GM23338 (cell line): ENCODE data around the gene TCF12. TPM values are rescaled to one million over a fixed set of nuclear protein-coding genes. Genes with fewer than 3 reads are reported as not detected.

Experiments used
- ATAC-seq: fragments of 200-7000 bp; cut with Tn5 transposase; 3 replicates; pipeline ENCODE4 v1.9.1; 2020
- DNase-seq: peaks from one replicate; pipeline ENCODE4 v3.0.0-alpha.2; 2015; ENCODE audit warnings: low spot score
- H2AFZ ChIP-seq: fragments of 200-600 bp; sonication (generic); 2 replicates; pipeline ENCODE4 v1.8.0; 2016; ENCODE audit warnings: antibody characterized with exemption, mild to moderate bottlenecking, moderate library complexity
- H3F3A ChIP-seq: fragments of 200-600 bp; sonication (generic); replicated peaks from 2 replicates; pipeline ENCODE4 v1.8.0; 2017; ENCODE audit warnings: antibody characterized with exemption, mixed run types, low read depth
- H3K27ac ChIP-seq: fragments of 200-600 bp; sonication (generic); 2 replicates; pipeline ENCODE4 v1.6.1; 2016; ENCODE audit warnings: low read depth
- H3K27me3 ChIP-seq: fragments of 200-600 bp; sonication (generic); 2 replicates; pipeline ENCODE4 v1.8.0; 2016; ENCODE audit warnings: mild to moderate bottlenecking, mixed run types, moderate library complexity; ENCODE audit not compliant: insufficient read depth
- H3K36me3 ChIP-seq: fragments of 200-600 bp; sonication (generic); 2 replicates; pipeline ENCODE4 v1.8.0; 2016; ENCODE audit warnings: mild to moderate bottlenecking; ENCODE audit not compliant: insufficient read depth
- H3K4me1 ChIP-seq: fragments of 200-600 bp; sonication (generic); 2 replicates; pipeline ENCODE4 v1.8.0; 2016; ENCODE audit warnings: mild to moderate bottlenecking, moderate library complexity; ENCODE audit not compliant: insufficient read depth
- H3K4me2 ChIP-seq: fragments of 200-600 bp; sonication (generic); 2 replicates; pipeline ENCODE4 v1.7.1; 2017; ENCODE audit warnings: mixed run types
- H3K4me3 ChIP-seq: fragments of 200-600 bp; sonication (generic); 2 replicates; pipeline ENCODE4 v1.6.1; 2016; ENCODE audit warnings: mixed run types
- H3K79me2 ChIP-seq: fragments of 200-600 bp; sonication (generic); replicated peaks from 2 replicates; pipeline ENCODE4 v1.8.0; 2017; ENCODE audit warnings: mild to moderate bottlenecking; ENCODE audit not compliant: insufficient read depth
- H3K9me2 ChIP-seq: fragments of 200-600 bp; sonication (generic); 2 replicates; pipeline ENCODE4 v1.8.0; 2017; ENCODE audit not compliant: insufficient read depth
- H4K20me1 ChIP-seq: fragments of 200-600 bp; sonication (generic); replicated peaks from 2 replicates; pipeline ENCODE4 v1.8.0; 2017; ENCODE audit warnings: mild to moderate bottlenecking; ENCODE audit not compliant: insufficient read depth
- H3K27ac Mint-ChIP-seq: 2 replicates; pipeline ENCODE4 v1.8.0; 2020; ENCODE audit warnings: inconsistent platforms, mild to moderate bottlenecking, moderate library complexity, mixed read lengths
- H3K27me3 Mint-ChIP-seq: 3 replicates; pipeline ENCODE4 v1.8.0; 2022; ENCODE audit warnings: low read depth, mild to moderate bottlenecking, moderate library complexity, mixed read lengths, inconsistent platforms; ENCODE audit not compliant: insufficient read depth, poor library complexity
- H3K36me3 Mint-ChIP-seq: 3 replicates; pipeline ENCODE4 v1.8.0; 2021; ENCODE audit warnings: low read depth, mild to moderate bottlenecking, inconsistent platforms, moderate library complexity, mixed read lengths
- H3K4me1 Mint-ChIP-seq: 3 replicates; pipeline ENCODE4 v1.8.0; 2020; ENCODE audit warnings: mild to moderate bottlenecking, inconsistent platforms, mixed read lengths
- H3K4me3 Mint-ChIP-seq: 3 replicates; pipeline ENCODE4 v1.8.0; 2021; ENCODE audit warnings: moderate library complexity, mild to moderate bottlenecking, inconsistent platforms, mixed read lengths
- H3K9me3 Mint-ChIP-seq: 3 replicates; pipeline ENCODE4 v1.8.0; 2020; ENCODE audit warnings: moderate library complexity, mild to moderate bottlenecking, inconsistent platforms, mixed read lengths
- CREB1 ChIP-seq: fragments of 250-450 bp; sonication (Bioruptor Pico); IDR thresholded peaks from 2 replicates; pipeline ENCODE4 v1.5.0; 2020; ENCODE audit warnings: low read depth, mild to moderate bottlenecking, moderate library complexity
- ETS1 ChIP-seq: IDR thresholded peaks from 2 replicates; pipeline ENCODE4 v1.6.1; 2016; ENCODE audit warnings: antibody characterized with exemption
- EZH2 ChIP-seq: fragments of 200-600 bp; sonication (generic); IDR thresholded peaks from one replicate; pipeline ENCODE4 v1.8.0; 2017; ENCODE audit warnings: antibody characterized with exemption, mild to moderate bottlenecking, low read depth; ENCODE audit not compliant: unreplicated experiment
- EZH2phosphoT487 ChIP-seq: fragments of 200-600 bp; sonication (generic); IDR thresholded peaks from one replicate; pipeline ENCODE4 v1.8.1; 2018; ENCODE audit warnings: antibody characterized with exemption; ENCODE audit not compliant: unreplicated experiment
- JUNB ChIP-seq: IDR thresholded peaks from one replicate; pipeline ENCODE4 v1.6.1; 2016; ENCODE audit warnings: antibody characterized with exemption; ENCODE audit not compliant: unreplicated experiment
- NANOG ChIP-seq: IDR thresholded peaks from 2 replicates; pipeline ENCODE4 v1.6.1; 2016; ENCODE audit warnings: antibody characterized with exemption, borderline replicate concordance
- POLR2AphosphoS5 ChIP-seq: IDR thresholded peaks from 2 replicates; pipeline ENCODE4 v1.6.1; 2016; ENCODE audit warnings: antibody characterized with exemption, low read depth
- STAT1 ChIP-seq: IDR thresholded peaks from one replicate; pipeline ENCODE4 v1.6.1; 2016; ENCODE audit warnings: antibody characterized with exemption; ENCODE audit not compliant: unreplicated experiment
- ZNF114 ChIP-seq: fragments of 250-450 bp; sonication (Bioruptor Pico); IDR thresholded peaks from 2 replicates; pipeline ENCODE4 v1.5.0; 2020; ENCODE audit warnings: mild to moderate bottlenecking, moderate library complexity
- polyA plus RNA-seq: library from polyadenylated mRNA; unstranded; fragments of >200 nt; fragmentation: Nextera tagmentation; extraction: Ambion mirVana; gene quantifications from 2 replicates; pipeline ENCODE4 v1.2.1, GENCODE V29; 2016
- total RNA-seq: library from RNA; depleted of rRNA; stranded (reverse); fragments of >200 nt; shearing (Covaris generic); gene quantifications from 2 replicates; pipeline ENCODE4 v1.2.3, GENCODE V29; 2014
- TF ChIP-seq, protein P1 (sequence below): IDR thresholded peaks from one replicate; pipeline ENCODE4 v1.6.1; 2018; ENCODE audit warnings: antibody characterized with exemption; ENCODE audit not compliant: unreplicated experiment
- TF ChIP-seq, protein P2 (sequence below): fragments of 250-450 bp; sonication (Bioruptor Pico); IDR thresholded peaks from 2 replicates; pipeline ENCODE4 v1.5.0; 2020; ENCODE audit warnings: mild to moderate bottlenecking, moderate library complexity
- TF ChIP-seq, protein P3 (sequence below), 2 experiments: fragments of 200-600 bp in 1 of 2; sonication (generic) in 1 of 2; conservative IDR thresholded peaks; 2 replicates each; pipeline versions ENCODE4 v1.5.1 to v1.6.1; 2016 to 2017; ENCODE audit warnings: antibody characterized with exemption in 2 of 2, low read depth in 2 of 2, mild to moderate bottlenecking in 2 of 2, moderate library complexity in 1 of 2

Gene TCF12
- total and polyA plus RNA-seq, 2 experiments from 2014 or later = 27.6 to 104 TPM

GRCh38 chr15:57251941-57252340 is 333.5 kb downstream of the TCF12 start:
- Histone ChIP-seq H3K4me1 (peaks cover 28% of the 10 kb centered on the region), H4K20me1 (no peaks in the 10 kb centered on the region), H3K79me2 (no peaks in the 10 kb centered on the region), H3K27ac (peak overlapping the region; percentile 37), H2AFZ (no peak overlapping the region), H3K9me2 (no peaks in the 10 kb centered on the region), H3K27me3 (no peaks in the 10 kb centered on the region), H3F3A (no peaks in the 10 kb centered on the region), H3K36me3 (no peaks in the 10 kb centered on the region), H3K4me2 (no peak overlapping the region), H3K4me3 (no peak overlapping the region)
- DNase-seq (no peak), ATAC-seq (no peak)
- TF ChIP-seq STAT1 (no peak), ZNF114 (CRISPR knock-in tag) (no peak), NANOG (no peak), EZH2 (no peak), POLR2AphosphoS5 (no peak), EZH2phosphoT487 (no peak), ETS1 (no peak), CREB1 (CRISPR knock-in tag) (no peak), JUNB (no peak)
- TF ChIP-seq, protein P1, sequence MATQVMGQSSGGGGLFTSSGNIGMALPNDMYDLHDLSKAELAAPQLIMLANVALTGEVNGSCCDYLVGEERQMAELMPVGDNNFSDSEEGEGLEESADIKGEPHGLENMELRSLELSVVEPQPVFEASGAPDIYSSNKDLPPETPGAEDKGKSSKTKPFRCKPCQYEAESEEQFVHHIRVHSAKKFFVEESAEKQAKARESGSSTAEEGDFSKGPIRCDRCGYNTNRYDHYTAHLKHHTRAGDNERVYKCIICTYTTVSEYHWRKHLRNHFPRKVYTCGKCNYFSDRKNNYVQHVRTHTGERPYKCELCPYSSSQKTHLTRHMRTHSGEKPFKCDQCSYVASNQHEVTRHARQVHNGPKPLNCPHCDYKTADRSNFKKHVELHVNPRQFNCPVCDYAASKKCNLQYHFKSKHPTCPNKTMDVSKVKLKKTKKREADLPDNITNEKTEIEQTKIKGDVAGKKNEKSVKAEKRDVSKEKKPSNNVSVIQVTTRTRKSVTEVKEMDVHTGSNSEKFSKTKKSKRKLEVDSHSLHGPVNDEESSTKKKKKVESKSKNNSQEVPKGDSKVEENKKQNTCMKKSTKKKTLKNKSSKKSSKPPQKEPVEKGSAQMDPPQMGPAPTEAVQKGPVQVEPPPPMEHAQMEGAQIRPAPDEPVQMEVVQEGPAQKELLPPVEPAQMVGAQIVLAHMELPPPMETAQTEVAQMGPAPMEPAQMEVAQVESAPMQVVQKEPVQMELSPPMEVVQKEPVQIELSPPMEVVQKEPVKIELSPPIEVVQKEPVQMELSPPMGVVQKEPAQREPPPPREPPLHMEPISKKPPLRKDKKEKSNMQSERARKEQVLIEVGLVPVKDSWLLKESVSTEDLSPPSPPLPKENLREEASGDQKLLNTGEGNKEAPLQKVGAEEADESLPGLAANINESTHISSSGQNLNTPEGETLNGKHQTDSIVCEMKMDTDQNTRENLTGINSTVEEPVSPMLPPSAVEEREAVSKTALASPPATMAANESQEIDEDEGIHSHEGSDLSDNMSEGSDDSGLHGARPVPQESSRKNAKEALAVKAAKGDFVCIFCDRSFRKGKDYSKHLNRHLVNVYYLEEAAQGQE = no peak
- TF ChIP-seq, protein P2, sequence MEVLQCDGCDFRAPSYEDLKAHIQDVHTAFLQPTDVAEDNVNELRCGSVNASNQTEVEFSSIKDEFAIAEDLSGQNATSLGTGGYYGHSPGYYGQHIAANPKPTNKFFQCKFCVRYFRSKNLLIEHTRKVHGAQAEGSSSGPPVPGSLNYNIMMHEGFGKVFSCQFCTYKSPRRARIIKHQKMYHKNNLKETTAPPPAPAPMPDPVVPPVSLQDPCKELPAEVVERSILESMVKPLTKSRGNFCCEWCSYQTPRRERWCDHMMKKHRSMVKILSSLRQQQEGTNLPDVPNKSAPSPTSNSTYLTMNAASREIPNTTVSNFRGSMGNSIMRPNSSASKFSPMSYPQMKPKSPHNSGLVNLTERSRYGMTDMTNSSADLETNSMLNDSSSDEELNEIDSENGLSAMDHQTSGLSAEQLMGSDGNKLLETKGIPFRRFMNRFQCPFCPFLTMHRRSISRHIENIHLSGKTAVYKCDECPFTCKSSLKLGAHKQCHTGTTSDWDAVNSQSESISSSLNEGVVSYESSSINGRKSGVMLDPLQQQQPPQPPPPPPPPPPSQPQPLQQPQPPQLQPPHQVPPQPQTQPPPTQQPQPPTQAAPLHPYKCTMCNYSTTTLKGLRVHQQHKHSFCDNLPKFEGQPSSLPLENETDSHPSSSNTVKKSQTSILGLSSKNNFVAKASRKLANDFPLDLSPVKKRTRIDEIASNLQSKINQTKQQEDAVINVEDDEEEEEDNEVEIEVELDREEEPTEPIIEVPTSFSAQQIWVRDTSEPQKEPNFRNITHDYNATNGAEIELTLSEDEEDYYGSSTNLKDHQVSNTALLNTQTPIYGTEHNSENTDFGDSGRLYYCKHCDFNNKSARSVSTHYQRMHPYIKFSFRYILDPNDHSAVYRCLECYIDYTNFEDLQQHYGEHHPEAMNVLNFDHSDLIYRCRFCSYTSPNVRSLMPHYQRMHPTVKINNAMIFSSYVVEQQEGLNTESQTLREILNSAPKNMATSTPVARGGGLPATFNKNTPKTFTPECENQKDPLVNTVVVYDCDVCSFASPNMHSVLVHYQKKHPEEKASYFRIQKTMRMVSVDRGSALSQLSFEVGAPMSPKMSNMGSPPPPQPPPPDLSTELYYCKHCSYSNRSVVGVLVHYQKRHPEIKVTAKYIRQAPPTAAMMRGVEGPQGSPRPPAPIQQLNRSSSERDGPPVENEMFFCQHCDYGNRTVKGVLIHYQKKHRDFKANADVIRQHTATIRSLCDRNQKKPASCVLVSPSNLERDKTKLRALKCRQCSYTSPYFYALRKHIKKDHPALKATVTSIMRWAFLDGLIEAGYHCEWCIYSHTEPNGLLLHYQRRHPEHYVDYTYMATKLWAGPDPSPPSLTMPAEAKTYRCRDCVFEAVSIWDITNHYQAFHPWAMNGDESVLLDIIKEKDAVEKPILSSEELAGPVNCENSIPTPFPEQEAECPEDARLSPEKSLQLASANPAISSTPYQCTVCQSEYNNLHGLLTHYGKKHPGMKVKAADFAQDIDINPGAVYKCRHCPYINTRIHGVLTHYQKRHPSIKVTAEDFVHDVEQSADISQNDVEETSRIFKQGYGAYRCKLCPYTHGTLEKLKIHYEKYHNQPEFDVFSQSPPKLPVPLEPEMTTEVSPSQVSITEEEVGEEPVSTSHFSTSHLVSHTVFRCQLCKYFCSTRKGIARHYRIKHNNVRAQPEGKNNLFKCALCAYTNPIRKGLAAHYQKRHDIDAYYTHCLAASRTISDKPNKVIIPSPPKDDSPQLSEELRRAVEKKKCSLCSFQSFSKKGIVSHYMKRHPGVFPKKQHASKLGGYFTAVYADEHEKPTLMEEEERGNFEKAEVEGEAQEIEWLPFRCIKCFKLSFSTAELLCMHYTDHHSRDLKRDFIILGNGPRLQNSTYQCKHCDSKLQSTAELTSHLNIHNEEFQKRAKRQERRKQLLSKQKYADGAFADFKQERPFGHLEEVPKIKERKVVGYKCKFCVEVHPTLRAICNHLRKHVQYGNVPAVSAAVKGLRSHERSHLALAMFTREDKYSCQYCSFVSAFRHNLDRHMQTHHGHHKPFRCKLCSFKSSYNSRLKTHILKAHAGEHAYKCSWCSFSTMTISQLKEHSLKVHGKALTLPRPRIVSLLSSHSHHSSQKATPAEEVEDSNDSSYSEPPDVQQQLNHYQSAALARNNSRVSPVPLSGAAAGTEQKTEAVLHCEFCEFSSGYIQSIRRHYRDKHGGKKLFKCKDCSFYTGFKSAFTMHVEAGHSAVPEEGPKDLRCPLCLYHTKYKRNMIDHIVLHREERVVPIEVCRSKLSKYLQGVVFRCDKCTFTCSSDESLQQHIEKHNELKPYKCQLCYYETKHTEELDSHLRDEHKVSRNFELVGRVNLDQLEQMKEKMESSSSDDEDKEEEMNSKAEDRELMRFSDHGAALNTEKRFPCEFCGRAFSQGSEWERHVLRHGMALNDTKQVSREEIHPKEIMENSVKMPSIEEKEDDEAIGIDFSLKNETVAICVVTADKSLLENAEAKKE (CRISPR knock-in tag) = no peak
- TF ChIP-seq, protein P3, sequence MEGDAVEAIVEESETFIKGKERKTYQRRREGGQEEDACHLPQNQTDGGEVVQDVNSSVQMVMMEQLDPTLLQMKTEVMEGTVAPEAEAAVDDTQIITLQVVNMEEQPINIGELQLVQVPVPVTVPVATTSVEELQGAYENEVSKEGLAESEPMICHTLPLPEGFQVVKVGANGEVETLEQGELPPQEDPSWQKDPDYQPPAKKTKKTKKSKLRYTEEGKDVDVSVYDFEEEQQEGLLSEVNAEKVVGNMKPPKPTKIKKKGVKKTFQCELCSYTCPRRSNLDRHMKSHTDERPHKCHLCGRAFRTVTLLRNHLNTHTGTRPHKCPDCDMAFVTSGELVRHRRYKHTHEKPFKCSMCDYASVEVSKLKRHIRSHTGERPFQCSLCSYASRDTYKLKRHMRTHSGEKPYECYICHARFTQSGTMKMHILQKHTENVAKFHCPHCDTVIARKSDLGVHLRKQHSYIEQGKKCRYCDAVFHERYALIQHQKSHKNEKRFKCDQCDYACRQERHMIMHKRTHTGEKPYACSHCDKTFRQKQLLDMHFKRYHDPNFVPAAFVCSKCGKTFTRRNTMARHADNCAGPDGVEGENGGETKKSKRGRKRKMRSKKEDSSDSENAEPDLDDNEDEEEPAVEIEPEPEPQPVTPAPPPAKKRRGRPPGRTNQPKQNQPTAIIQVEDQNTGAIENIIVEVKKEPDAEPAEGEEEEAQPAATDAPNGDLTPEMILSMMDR (conservative IDR thresholded peaks at IDR 0.05; ENCODE audit: low read depth in 2 of 2) = no peak
- Mint-ChIP-seq H3K9me3 (peaks cover 3% of the 10 kb centered on the region; the same call in 1 of the 3 replicates), H3K4me3 (no peak overlapping the region), H3K27ac (peak overlapping the region; percentile 91), H3K4me1 (peaks cover 38% of the 10 kb centered on the region), H3K27me3 (no peaks in the 10 kb centered on the region), H3K36me3 (peaks cover 65% of the 10 kb centered on the region)
